GF-D8 (cell line): Measurements from ENCODE around the gene PRKCA.
A peak's percentile ranks its signal among the peaks of the same experiment; 100 is the strongest.

Source experiments
- DNase-seq: peaks from one replicate; lab custom pipeline; 2025; lab: John Stamatoyannopoulos, UW

The PRKCA gene

DNA sequence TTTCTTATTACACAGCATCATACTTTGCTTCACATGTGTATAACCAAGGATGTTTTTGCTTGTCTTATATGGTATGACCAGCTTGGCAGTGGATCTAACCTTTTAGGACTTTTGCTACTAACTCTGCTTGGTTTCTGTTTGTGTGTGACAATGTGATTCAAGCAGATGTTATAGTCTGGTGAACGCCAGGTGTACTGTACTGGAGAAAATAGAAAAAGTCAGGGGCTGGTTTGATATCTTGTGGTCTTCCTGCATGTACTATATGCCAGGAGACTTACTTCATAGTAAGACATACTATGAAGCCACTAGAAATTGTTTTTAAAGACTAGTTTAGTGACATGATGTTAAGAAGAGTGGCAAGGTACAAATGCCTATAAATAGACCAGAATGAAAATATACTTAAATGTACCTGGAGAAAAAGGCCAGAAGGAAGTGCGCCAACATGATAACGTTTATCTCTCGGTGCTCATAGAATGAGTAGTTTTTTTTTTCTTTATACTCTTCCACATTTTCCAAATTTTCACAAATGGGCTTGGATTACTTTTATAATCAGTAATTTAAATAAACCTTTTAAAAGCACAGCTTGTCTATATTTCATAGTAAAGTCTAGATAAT, 112.3 kb downstream of the PRKCA start:
- no peak for DNase-seq

DNA sequence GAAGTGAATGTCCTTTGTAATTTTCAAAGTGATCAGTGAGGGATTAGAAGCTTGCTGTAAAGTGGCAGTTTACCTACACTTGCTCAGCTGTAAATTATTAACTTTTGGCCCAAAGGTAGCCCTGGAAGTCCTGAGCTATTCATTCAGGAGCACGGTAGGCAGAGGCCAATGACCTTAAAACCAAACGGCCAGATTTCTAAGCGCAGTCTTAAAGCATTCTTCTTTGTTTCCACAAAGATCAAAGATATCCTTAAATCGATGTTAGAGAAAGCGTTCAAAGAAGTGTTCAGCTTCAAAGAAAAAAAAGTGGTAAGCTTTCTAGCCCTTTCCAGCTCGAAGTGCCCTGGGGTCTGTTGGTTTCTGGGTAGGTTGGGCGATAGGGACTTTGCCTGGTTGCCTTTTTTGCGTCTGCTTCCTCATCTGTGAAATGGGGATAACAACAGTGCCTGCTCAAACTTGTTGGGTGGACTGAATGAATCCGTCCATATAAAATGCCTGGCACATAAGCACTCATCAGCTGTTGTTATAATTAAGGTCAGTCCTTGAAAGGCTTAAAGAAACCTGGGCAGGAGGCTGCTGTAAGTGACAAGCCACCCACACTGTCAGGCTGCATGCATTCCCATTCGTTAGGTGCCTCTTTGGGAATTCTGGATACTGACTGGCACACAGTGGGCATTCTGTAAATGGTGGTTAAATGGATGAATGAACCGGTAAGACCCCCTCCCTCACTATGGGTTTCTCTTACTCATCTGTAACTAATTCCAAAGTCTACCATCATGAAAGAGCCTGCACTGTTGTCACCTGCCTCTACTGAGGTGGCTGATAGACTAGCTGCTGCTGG, 113.2 kb downstream of the PRKCA start:
- DNase-seq, result no peak

GRCh38 chr17:66416207-66416940, 114.0 kb downstream of the PRKCA start:
- DNase-seq, result no peak

DNA sequence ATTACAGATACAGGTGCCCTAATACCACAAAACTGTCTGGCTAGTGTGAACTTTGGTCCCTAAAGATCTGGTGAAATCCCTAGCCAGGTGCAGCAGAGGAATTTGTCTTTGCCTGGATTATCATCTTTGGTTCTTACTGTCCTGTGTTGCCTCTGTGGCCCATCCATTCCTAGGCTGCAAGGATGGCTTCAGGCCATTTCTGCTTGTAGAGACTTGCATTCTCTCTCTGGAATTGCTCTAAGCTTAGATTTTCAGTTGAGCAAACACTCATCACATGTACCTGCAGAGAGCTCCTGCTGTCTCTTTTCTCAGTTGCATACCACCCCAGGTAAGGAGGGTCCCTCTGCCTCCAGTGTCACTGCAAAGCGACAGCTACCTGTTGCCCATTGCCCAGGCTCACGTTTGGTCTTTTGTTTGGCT, 114.9 kb downstream of the PRKCA start:
- no peak for DNase-seq

DNA sequence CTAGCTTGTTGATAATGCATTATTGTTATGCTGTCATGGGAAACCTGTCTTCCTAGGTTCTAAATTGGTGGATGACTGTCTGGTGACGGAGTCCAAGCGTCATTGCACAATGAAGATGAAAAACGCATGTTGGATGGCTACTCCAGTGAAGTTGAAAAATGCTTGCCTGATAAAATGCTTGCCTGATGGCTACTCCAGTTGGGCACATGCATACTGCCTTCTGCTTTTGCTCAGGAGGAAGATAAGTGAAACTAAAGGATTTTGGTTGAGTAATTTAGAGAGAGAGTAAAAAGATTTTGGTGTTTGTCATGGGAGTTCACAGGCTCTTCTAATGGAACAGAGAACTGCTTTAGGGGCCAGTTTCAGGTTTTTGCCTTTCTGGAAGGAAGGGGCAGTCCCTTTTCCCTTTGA, 118.6 kb downstream of the PRKCA start:
- no peak for DNase-seq

DNA sequence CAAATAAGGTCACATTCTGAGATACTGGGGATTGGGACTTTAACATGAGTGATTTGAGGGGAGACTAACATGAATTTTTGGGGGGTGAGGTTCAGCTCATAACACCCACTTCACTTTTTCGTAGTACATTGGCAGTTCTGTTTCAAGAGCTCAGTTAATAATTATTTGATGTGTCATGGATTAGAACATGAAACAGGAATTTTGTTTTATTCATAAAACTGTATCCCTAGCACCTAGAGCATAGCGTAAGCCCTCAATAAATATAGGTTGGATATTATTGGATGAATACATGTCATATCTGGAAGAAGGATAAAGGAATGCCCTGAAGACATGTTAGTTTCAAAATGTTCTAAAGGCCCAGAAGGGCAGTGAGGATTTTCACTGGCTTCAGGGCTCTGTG, 119.8 kb downstream of the PRKCA start:
- DNase-seq, result no peak

- DNase-seq, result no peak
Measured at GRCh38 chr17:66423056-66423955, 120.9 kb downstream of the PRKCA start.

DNA sequence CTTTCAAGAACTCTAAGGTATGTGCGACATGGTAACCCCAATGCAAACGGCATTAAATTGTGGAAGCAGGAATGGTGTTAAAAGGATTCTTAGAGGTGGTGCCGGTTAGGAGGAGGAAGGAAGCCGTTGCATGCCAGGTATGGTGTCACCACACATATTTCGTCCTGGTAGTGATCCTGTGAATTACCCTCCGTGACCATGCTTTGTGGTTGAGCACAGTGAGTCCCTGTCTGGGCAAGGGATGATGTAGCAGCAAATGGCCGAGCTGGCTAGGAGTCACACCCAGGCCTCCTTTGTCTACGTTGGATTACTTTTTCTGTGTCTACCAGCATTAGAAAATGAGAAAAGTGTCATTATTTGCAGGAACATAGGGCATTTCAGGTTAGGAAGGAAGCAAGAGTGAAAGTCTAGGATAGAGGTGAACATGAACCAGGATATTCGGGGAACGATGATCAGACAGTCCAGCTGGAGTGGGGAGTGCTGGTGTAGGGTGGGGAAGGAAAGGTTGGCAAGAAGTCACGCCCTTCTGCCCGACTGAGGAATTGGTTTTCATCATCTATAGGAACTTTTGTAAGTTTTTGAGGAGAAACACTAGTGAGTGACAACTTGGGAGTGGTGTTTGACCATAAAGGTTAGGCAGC, 123.5 kb downstream of the PRKCA start:
- no peak for DNase-seq

GRCh38 chr17:66426397-66427033, 124.1 kb downstream of the PRKCA start:
- peak; percentile 61 for DNase-seq

GRCh38 chr17:66427134-66427533, 124.7 kb downstream of the PRKCA start:
- DNase-seq, result no peak

- DNase-seq, result no peak
Measured at GRCh38 chr17:66429680-66430079, 127.3 kb downstream of the PRKCA start.

GRCh38 chr17:66430846-66431795, 128.7 kb downstream of the PRKCA start:
- no peak for DNase-seq

- DNase-seq, result no peak
Measured at GRCh38 chr17:66431910-66432309, 129.5 kb downstream of the PRKCA start.

DNA sequence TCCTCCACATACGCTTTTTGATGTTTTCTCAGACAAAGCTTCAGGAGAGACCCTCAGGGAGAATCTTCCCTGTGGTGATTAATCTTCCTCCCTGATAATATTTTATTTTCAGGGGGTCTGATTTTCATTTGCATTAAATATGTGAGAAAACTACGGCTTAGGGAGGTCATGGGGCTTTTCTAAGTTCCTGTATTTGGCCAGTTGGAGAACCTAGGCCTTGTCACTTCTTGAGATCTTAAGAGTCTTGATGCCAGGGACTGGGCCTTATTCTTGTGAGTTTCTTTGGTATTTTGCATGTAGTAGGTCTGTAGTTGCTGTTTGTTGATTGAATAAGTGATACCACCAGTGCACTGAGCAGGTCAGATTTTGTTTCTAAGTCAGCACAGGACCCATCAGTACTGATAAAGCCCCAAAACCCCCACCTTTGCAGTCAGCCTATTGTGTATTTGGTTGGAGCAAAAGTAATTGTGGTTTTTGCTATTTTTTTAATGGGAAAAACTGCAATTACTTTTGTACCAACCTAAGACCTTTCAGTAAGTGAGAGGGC, 130.1 kb downstream of the PRKCA start:
- no peak for DNase-seq

- no peak for DNase-seq
Measured at GRCh38 chr17:66432996-66433551, 130.7 kb downstream of the PRKCA start.

GRCh38 chr17:66435182-66435581, 132.8 kb downstream of the PRKCA start:
- DNase-seq, result no peak

DNA sequence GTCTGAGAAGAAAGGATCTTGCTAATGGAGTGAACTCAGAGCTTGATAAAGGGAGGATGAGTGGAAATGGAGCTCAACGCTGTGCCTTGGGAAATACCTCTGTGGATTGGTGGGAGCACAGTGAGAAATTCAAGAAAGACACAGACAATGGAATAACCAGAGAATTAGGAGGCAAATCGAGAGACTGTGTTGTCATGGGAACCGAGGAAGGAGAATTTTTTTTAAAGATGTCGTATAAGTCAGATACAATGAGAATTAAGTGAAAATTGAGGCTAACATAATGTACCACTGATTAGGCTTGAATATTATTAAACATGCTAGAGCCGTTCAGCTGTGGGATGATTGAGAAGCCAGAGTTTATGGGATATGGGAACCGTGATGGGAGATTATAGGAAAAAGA, 134.2 kb downstream of the PRKCA start:
- no peak for DNase-seq

DNA sequence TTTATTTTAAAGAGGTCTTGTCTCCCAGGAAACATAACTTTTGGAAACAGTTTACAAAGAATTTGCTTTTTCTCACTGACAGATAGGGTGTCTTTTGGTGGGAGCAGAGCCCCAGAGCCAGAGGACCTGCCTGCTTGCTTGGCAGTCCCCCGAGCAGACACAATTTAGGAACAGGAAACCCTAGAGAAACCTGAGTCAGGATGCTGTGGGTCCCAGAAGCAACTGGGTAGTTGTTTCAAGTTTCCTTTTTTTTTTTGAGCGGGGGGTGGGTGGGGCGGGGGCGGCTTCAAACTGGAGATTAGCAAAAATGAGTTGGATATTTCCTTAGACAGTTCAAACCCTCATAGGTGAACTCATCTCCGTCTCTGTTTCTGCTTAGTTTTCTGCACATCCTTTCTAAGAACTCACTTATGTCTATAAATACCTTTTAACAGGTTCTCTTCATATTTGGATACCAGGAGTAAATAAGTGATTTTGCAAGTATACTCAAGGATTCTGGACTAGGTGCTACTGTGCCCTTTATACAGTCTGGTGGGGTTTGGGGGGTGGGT, 135.1 kb downstream of the PRKCA start:
- DNase-seq, result no peak

GRCh38 chr17:66438101-66438500, 135.7 kb downstream of the PRKCA start:
- no peak for DNase-seq
